B cell (primary cell): Measurements from ENCODE around the gene ANKRD30B. TPM values are rescaled to one million over a fixed set of nuclear protein-coding genes. Genes with fewer than 3 reads are reported as not detected.
"Not testable (repeated sequence)": the region's sequence is repeated elsewhere in the genome, so short reads cannot be mapped to it uniquely, and the experiment has no call there.

ENCODE experiments used
- ATAC-seq: fragments of 200-7000 bp; cut with Tn5 transposase; one replicate; pipeline ENCODE4 v1.10.0; 2021; ENCODE audit warnings: low read depth, mild to moderate bottlenecking, moderate number of reproducible peaks, moderate library complexity
- CTCF ChIA-PET: fragments of 350-600 bp; sonication (Branson Sonifier 250); formaldehyde crosslinking; loops from one replicate; lab custom pipeline; 2021; ENCODE audit warnings: antibody characterized with exemption, inconsistent platforms; lab: Charles Lee
- POLR2A ChIA-PET: fragments of 350-600 bp; sonication (Branson Sonifier 250); formaldehyde crosslinking; loops from one replicate; lab custom pipeline; 2021; ENCODE audit warnings: antibody characterized with exemption; lab: Charles Lee
- DNase-seq: peaks from one replicate; pipeline ENCODE4 v3.0.0; 2013
- H2AFZ ChIP-seq: 2 replicates; pipeline ENCODE4 v1.6.1; 2012; ENCODE audit warnings: mild to moderate bottlenecking, low read depth, low read length; ENCODE audit not compliant: insufficient read depth, poor library complexity, severe bottlenecking
- H3K27ac ChIP-seq, 2 donors: 1 replicate in 1 of 2; 2 replicates in 1 of 2; pipeline ENCODE4 v1.5.1; 2012 to 2013; ENCODE audit warnings: low read length in 2 of 2, mild to moderate bottlenecking in 2 of 2, moderate library complexity in 1 of 2
- H3K27me3 ChIP-seq, 4 experiments: fragments of 200-600 bp in 1 of 4; sonication (generic) in 1 of 4; replicated peaks in 1 of 4; 1 replicate in 2 of 4; 2 replicates in 2 of 4; pipeline versions ENCODE4 v1.6.1 to v1.7.0; 2013 to 2016; ENCODE audit warnings: low read length in 3 of 4, mild to moderate bottlenecking in 2 of 4, mixed read lengths in 1 of 4, moderate library complexity in 1 of 4; ENCODE audit not compliant: insufficient read depth in 4 of 4, control insufficient read depth in 3 of 4; ENCODE audit errors: control extremely low read depth in 1 of 4
- H3K36me3 ChIP-seq, 2 experiments: replicated peaks in 1 of 2; 1 replicate in 1 of 2; 2 replicates in 1 of 2; pipeline versions ENCODE4 v1.6.1 to v1.7.1; 2013; ENCODE audit warnings: low read length in 1 of 2; ENCODE audit not compliant: insufficient read depth in 2 of 2, control insufficient read depth in 1 of 2; ENCODE audit errors: control extremely low read depth in 1 of 2, extremely low read depth in 1 of 2
- H3K4me1 ChIP-seq, 2 donors: fragments of 200-600 bp in 1 of 2; sonication (generic) in 1 of 2; 1 replicate in 1 of 2; 2 replicates in 1 of 2; pipeline versions ENCODE4 v1.5.1 to v1.6.1; 2013 to 2017; ENCODE audit warnings: low read length in 2 of 2; ENCODE audit not compliant: control insufficient read depth in 2 of 2, insufficient read depth in 2 of 2
- H3K4me2 ChIP-seq: replicated peaks from 2 replicates; pipeline ENCODE3; 2012; ENCODE audit warnings: mild to moderate bottlenecking, low read depth, low read length; ENCODE audit not compliant: poor library complexity, severe bottlenecking
- H3K4me3 ChIP-seq, 5 experiments: fragments of 200-600 bp in 1 of 5; sonication (generic) in 1 of 5; 1 replicate in 3 of 5; 2 replicates in 2 of 5; pipeline versions ENCODE4 v1.5.1 to v1.7.0; 2011 to 2016; ENCODE audit warnings: low read length in 4 of 5, mild to moderate bottlenecking in 4 of 5, low read depth in 2 of 5, control low read depth in 1 of 5, moderate library complexity in 1 of 5; ENCODE audit not compliant: insufficient read depth in 1 of 5; ENCODE audit errors: control extremely low read depth in 1 of 5, extremely low read depth in 1 of 5
- H3K79me2 ChIP-seq: fragments of 200-600 bp; sonication (generic); one replicate; pipeline ENCODE4 v1.6.0; 2016; ENCODE audit warnings: low read length; ENCODE audit not compliant: control insufficient read depth, insufficient read depth
- H3K9ac ChIP-seq: fragments of 200-600 bp; sonication (generic); 2 replicates; pipeline ENCODE4 v1.6.1; 2017; ENCODE audit warnings: mild to moderate bottlenecking, low read length, moderate library complexity
- H3K9me3 ChIP-seq, 3 donors: one replicate each; pipeline versions ENCODE4 v1.6.1 to v1.7.1; 2013; ENCODE audit warnings: low read length in 2 of 3; ENCODE audit not compliant: control insufficient read depth in 2 of 3, insufficient read depth in 1 of 3; ENCODE audit errors: control extremely low read depth in 1 of 3
- H4K20me1 ChIP-seq: 2 replicates; pipeline ENCODE4 v1.6.0; 2012; ENCODE audit warnings: mild to moderate bottlenecking, low read length; ENCODE audit not compliant: insufficient read depth, control insufficient read depth, poor library complexity, severe bottlenecking
- H3K27ac Mint-ChIP-seq: one replicate; pipeline ENCODE4 v1.8.0; 2021; ENCODE audit warnings: mixed read lengths
- H3K27me3 Mint-ChIP-seq: one replicate; pipeline ENCODE4 v1.8.0; 2021; ENCODE audit warnings: mixed read lengths
- H3K4me1 Mint-ChIP-seq: one replicate; pipeline ENCODE4 v1.8.0; 2021; ENCODE audit warnings: mixed read lengths
- H3K4me3 Mint-ChIP-seq: one replicate; pipeline ENCODE4 v1.8.0; 2021; ENCODE audit warnings: mixed read lengths
- H3K9me3 Mint-ChIP-seq: one replicate; pipeline ENCODE4 v1.8.0; 2022; ENCODE audit warnings: mixed read lengths; ENCODE audit not compliant: insufficient read depth
- EZH2 ChIP-seq: IDR thresholded peaks from 2 replicates; pipeline ENCODE4 v1.6.1; 2012; ENCODE audit warnings: borderline replicate concordance, low read depth, mild to moderate bottlenecking, moderate library complexity, low read length; ENCODE audit not compliant: insufficient read depth, poor library complexity, severe bottlenecking
- WGBS: methylation state at CpG from one replicate; pipeline ENCODE4 v1.1.5; 2013; ENCODE audit warnings: missing lambda C conversion rate; ENCODE audit not compliant: insufficient coverage; 5-methylcytosine and 5-hydroxymethylcytosine counted together
- intact Hi-C: fragments of 100-400 bp; cut with micrococcal nuclease; formaldehyde crosslinking; loops from one replicate; pipeline ENCODE4 v1.10.0; 2022
- polyA minus RNA-seq: library from RNA; depleted of rRNA, polyadenylated mRNA; stranded (reverse); fragments of >200 nt; gene quantifications from 2 replicates; pipeline ENCODE4 v1.2.3, GENCODE V29; 2012
- polyA plus RNA-seq: library from polyadenylated mRNA; depleted of rRNA; stranded (reverse); fragments of >200 nt; gene quantifications from 2 replicates; pipeline ENCODE4 v1.2.3, GENCODE V29; 2012
- total RNA-seq, 2 donors: library from RNA; stranded (reverse); fragments of 120-200 nt in 1 of 2; gene quantifications; 1 replicate in 1 of 2; 2 replicates in 1 of 2; pipeline versions ENCODE4 v1.2.3 to v1.2.4, GENCODE V29; 2013 to 2022
- TF ChIP-seq, protein P1 (sequence below): fragments of 200-600 bp; IDR thresholded peaks from one replicate; pipeline ENCODE4 v1.8.0; 2022; ENCODE audit warnings: antibody characterized with exemption, mild to moderate bottlenecking

ANKRD30B gene, protein sequence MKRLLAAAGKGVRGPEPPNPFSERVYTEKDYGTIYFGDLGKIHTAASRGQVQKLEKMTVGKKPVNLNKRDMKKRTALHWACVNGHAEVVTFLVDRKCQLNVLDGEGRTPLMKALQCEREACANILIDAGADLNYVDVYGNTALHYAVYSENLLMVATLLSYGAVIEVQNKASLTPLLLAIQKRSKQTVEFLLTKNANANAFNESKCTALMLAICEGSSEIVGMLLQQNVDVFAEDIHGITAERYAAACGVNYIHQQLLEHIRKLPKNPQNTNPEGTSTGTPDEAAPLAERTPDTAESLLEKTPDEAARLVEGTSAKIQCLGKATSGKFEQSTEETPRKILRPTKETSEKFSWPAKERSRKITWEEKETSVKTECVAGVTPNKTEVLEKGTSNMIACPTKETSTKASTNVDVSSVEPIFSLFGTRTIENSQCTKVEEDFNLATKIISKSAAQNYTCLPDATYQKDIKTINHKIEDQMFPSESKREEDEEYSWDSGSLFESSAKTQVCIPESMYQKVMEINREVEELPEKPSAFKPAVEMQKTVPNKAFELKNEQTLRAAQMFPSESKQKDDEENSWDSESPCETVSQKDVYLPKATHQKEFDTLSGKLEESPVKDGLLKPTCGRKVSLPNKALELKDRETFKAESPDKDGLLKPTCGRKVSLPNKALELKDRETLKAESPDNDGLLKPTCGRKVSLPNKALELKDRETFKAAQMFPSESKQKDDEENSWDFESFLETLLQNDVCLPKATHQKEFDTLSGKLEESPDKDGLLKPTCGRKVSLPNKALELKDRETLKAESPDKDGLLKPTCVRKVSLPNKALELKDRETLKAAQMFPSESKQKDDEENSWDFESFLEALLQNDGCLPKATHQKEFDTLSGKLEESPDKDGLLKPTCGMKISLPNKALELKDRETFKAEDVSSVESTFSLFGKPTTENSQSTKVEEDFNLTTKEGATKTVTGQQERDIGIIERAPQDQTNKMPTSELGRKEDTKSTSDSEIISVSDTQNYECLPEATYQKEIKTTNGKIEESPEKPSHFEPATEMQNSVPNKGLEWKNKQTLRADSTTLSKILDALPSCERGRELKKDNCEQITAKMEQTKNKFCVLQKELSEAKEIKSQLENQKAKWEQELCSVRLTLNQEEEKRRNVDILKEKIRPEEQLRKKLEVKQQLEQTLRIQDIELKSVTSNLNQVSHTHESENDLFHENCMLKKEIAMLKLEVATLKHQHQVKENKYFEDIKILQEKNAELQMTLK (N-terminal part only)
- not detected in 2 replicates for total RNA-seq
- 0.05 TPM for total RNA-seq (2013)
- polyA plus RNA-seq = 0.01 TPM in 1 of 2 replicates, not detected in the other
- not detected in 2 replicates for polyA minus RNA-seq

DNA sequence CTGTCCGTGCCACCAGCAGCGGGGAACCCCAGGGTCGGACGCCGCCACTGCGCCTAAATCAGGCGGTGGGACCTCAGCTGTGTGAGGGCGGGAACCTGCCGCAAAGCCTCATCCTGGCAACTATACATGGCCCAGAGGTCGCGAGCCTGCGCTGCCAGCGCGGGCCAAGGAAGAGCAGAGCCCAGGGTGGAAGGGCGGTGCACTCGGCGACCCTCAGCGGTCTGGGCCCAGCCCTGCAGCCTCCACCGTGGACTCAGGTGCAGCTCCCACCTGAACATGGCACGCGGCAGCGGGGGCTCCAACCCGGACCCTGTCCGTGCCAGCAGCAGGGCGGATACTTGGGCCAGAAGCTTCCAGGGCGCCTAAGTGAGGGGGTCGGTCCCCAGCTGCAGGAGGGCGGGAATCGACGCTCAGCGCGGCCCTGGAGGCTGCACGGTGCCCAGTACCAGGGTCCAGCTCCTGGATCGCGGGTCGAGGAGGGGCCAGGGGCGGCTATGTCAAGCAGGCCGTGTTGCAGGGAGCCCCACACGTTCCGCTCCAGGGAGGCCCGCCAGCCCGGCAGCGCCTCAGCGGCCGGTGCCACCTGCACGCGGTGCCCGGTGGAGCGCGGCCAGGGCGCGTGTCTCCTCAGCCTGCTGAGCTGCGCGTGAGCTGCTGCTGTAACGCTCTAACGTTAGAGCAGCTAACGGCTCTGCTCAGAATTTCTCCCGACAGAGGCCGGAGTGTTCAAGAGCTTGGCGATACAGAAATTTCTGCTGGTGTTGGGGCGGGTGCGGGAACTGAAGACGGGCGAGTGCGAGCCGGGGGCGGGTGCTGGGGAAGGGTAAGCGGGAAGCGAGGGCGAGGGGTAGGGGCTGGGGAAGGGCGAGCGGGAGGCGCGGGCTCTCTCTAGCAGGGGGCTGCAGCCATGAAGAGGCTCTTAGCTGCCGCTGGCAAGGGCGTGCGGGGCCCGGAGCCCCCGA, at the start of gene ANKRD30B:
TSS of gene ANKRD30B (plus strand) at position 660 of the 962 bp plus-strand sequence. CDS start at position 908, 248 bp downstream.
- H3K4me1 ChIP-seq = no peaks in the 10 kb centered on the region
- H2AFZ ChIP-seq = no peak within 1 kb of the TSS
- POLR2A ChIA-PET = no interaction called here
- Mint-ChIP-seq H3K4me3 (no peak within 1 kb of the TSS), H3K4me1 (no peaks in the 10 kb centered on the region), H3K27ac (no peak within 1 kb of the TSS), H3K27me3 (no peaks in the 10 kb centered on the region), H3K9me3 (no peaks in the 10 kb centered on the region)
- H3K79me2 ChIP-seq = no peaks in the 10 kb centered on the region
- no peak within 1 kb of the TSS for H3K4me2 ChIP-seq
- no peaks in the 10 kb centered on the region for H3K27me3 ChIP-seq
- H3K9me3 ChIP-seq = peaks cover 0 to 21% (median 0%) of the 10 kb centered on the region in 3 donors
- CTCF ChIA-PET = no interaction called here
- H3K4me3 ChIP-seq = no peak within 1 kb of the TSS
- H3K9ac ChIP-seq = no peak within 1 kb of the TSS
- H3K36me3 ChIP-seq = no peaks in the 10 kb centered on the region
- 27% methylated on average over 79 of the region's 79 CpGs for WGBS
- no peak within 1 kb of the TSS for H3K27ac ChIP-seq
- DNase-seq (no peak), ATAC-seq (no peak)
- no peak for TF ChIP-seq EZH2
- TF ChIP-seq, protein P1, sequence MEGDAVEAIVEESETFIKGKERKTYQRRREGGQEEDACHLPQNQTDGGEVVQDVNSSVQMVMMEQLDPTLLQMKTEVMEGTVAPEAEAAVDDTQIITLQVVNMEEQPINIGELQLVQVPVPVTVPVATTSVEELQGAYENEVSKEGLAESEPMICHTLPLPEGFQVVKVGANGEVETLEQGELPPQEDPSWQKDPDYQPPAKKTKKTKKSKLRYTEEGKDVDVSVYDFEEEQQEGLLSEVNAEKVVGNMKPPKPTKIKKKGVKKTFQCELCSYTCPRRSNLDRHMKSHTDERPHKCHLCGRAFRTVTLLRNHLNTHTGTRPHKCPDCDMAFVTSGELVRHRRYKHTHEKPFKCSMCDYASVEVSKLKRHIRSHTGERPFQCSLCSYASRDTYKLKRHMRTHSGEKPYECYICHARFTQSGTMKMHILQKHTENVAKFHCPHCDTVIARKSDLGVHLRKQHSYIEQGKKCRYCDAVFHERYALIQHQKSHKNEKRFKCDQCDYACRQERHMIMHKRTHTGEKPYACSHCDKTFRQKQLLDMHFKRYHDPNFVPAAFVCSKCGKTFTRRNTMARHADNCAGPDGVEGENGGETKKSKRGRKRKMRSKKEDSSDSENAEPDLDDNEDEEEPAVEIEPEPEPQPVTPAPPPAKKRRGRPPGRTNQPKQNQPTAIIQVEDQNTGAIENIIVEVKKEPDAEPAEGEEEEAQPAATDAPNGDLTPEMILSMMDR = no peak
- intact Hi-C loops = no loop called here
- no peaks in the 10 kb centered on the region for H4K20me1 ChIP-seq

DNA sequence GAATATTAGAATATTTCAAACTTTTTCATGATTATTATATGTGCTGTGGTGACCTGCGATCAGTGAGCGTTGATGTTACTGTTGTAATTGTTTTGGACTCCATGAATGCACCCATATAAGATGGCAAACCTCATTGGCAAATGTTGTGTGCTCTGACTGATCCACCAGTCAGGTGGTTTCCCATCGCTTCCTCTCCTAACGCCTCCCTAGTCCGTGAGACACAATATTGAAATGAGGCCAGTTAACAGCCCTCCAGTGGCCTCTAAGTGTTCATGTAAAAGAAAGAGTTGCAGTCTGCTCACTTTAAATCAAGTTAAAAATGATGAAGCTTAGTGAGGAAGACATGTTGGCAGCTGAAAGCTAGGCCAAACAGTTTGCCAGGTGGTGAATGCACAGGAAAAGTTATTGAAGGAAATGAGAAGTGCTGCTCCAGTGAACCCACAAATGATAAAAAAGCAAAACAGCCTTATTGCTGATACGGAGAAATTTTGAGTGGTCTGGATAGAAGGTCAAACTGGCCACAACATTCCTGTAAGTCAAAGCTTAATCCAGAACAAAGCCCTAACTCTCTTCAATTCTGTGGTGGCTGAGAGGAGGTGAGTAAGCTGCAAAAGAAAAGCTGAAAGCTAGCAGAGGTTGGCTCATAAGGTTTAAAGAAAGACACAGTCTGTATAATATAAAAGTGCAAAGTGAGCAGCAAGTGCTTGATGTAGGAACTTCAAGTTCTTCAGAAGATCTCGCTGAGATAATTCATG, 46.5 kb upstream of the ANKRD30B start:
- H3K4me1 Mint-ChIP-seq, H3K4me3 Mint-ChIP-seq, POLR2A ChIA-PET, H3K36me3 ChIP-seq, H3K27ac Mint-ChIP-seq, DNase-seq, H3K4me2 ChIP-seq, H3K79me2 ChIP-seq, H2AFZ ChIP-seq, ATAC-seq, H4K20me1 ChIP-seq, H3K4me1 ChIP-seq, intact Hi-C loops, H3K9ac ChIP-seq, H3K27me3 ChIP-seq, CTCF ChIA-PET, H3K9me3 Mint-ChIP-seq, H3K9me3 ChIP-seq, H3K27ac ChIP-seq, H3K4me3 ChIP-seq, H3K27me3 Mint-ChIP-seq: not testable (repeated sequence)
- WGBS = no CpG with 5 or more reads among the region's 7 CpGs
